OCI-LY1 (cell line): ENCODE data around the gene RARRES1.

Experiments used
- H2AFZ ChIP-seq: fragments of 200-600 bp; sonication (generic), shearing (Covaris generic); 2 replicates; pipeline ENCODE4 v1.6.0; 2014; ENCODE audit warnings: antibody characterized with exemption, mild to moderate bottlenecking, low read length
- H3F3A ChIP-seq: fragments of 200-600 bp; sonication (generic), shearing (Covaris generic); 2 replicates; pipeline ENCODE4 v1.6.0; 2014; ENCODE audit warnings: mild to moderate bottlenecking, antibody characterized with exemption, low read length, moderate library complexity; ENCODE audit not compliant: insufficient read depth
- H3K27ac ChIP-seq: fragments of 200-600 bp; sonication (generic); 2 replicates; pipeline ENCODE4 v1.5.1; 2014; ENCODE audit warnings: low read length, mixed run types, mild to moderate bottlenecking, low read depth; ENCODE audit not compliant: poor library complexity, severe bottlenecking
- H3K27me3 ChIP-seq: fragments of 200-600 bp; sonication (generic); 2 replicates; pipeline ENCODE4 v1.6.0; 2014; ENCODE audit warnings: antibody characterized with exemption, mild to moderate bottlenecking, low read length, moderate library complexity; ENCODE audit not compliant: insufficient read depth
- H3K36me3 ChIP-seq: fragments of 200-600 bp; sonication (generic); 2 replicates; pipeline ENCODE4 v1.6.1; 2014; ENCODE audit warnings: mild to moderate bottlenecking, antibody characterized with exemption, low read length, moderate library complexity, mixed read lengths; ENCODE audit not compliant: insufficient read depth
- H3K4me1 ChIP-seq: fragments of 200-600 bp; sonication (generic); 2 replicates; pipeline ENCODE4 v1.5.1; 2014; ENCODE audit warnings: mild to moderate bottlenecking, low read length, moderate library complexity; ENCODE audit not compliant: insufficient read depth, severe bottlenecking
- H3K4me2 ChIP-seq: fragments of 200-600 bp; sonication (generic), shearing (Covaris generic); 2 replicates; pipeline ENCODE4 v1.6.1; 2014; ENCODE audit warnings: low read length
- H3K4me3 ChIP-seq: fragments of 200-600 bp; sonication (generic); 2 replicates; pipeline ENCODE4 v1.5.1; 2014; ENCODE audit warnings: low read length, low read depth, mild to moderate bottlenecking, mixed read lengths; ENCODE audit not compliant: poor library complexity, severe bottlenecking
- H3K79me2 ChIP-seq: fragments of 200-600 bp; shearing (Covaris generic); 2 replicates; pipeline ENCODE4 v1.6.1; 2016; ENCODE audit warnings: mixed run types, low read length, mixed read lengths; ENCODE audit not compliant: insufficient read depth
- H3K9ac ChIP-seq: fragments of 200-600 bp; sonication (generic), shearing (Covaris generic); 2 replicates; pipeline ENCODE4 v1.6.1; 2014; ENCODE audit warnings: mild to moderate bottlenecking, low read length, mixed read lengths
- H3K9me2 ChIP-seq: fragments of 200-600 bp; sonication (generic), shearing (Covaris generic); 2 replicates; pipeline ENCODE4 v1.6.1; 2014; ENCODE audit warnings: low read depth, mild to moderate bottlenecking, low read length, mixed read lengths
- H3K9me3 ChIP-seq: fragments of 200-600 bp; shearing (Covaris generic); 2 replicates; pipeline ENCODE4 v1.6.1; 2014; ENCODE audit warnings: low read length, mixed read lengths
- H4K20me1 ChIP-seq: fragments of 200-600 bp; sonication (generic), shearing (Covaris generic); 2 replicates; pipeline ENCODE4 v1.6.0; 2016; ENCODE audit warnings: mild to moderate bottlenecking, low read length; ENCODE audit not compliant: insufficient read depth
- EZH2 ChIP-seq: fragments of 200-600 bp; sonication (generic), shearing (Covaris generic); IDR thresholded peaks from 2 replicates; pipeline ENCODE4 v1.8.0; 2017; ENCODE audit warnings: borderline replicate concordance, mixed run types, mild to moderate bottlenecking, antibody characterized with exemption, low read length, moderate library complexity, mixed read lengths
- TF ChIP-seq, protein P1 (sequence below): fragments of 200-600 bp; sonication (generic), shearing (Covaris generic); IDR thresholded peaks from 2 replicates; pipeline ENCODE4 v1.5.1; 2017; ENCODE audit warnings: mild to moderate bottlenecking, antibody characterized with exemption, low read length, moderate library complexity, mixed read lengths

Gene RARRES1

DNA sequence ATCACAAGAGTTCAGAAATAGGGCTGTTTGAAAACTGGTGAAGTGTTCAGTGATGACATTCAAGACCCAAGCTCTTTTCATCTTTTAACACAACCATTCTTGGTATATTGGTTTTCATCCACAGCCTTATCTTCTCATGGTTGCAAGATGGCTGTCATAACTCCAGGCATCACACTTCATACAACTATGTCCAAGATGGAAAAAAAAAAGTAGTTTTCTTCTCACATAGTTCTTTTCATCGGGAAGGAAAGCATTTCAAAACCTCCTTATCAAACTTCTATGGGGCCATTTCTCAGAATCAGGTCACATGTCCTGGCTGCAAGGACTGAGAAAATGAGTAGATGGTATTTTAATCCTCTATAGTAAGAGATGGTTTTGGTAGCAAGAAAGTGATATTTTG, 48.5 kb upstream of the RARRES1 start:
- no peaks in the 10 kb centered on the region for H3K36me3 ChIP-seq
- H4K20me1 ChIP-seq: no peaks in the 10 kb centered on the region

GRCh38 chr3:158777161-158777873, 45.1 kb upstream of the RARRES1 start:
- TF ChIP-seq, protein P1, sequence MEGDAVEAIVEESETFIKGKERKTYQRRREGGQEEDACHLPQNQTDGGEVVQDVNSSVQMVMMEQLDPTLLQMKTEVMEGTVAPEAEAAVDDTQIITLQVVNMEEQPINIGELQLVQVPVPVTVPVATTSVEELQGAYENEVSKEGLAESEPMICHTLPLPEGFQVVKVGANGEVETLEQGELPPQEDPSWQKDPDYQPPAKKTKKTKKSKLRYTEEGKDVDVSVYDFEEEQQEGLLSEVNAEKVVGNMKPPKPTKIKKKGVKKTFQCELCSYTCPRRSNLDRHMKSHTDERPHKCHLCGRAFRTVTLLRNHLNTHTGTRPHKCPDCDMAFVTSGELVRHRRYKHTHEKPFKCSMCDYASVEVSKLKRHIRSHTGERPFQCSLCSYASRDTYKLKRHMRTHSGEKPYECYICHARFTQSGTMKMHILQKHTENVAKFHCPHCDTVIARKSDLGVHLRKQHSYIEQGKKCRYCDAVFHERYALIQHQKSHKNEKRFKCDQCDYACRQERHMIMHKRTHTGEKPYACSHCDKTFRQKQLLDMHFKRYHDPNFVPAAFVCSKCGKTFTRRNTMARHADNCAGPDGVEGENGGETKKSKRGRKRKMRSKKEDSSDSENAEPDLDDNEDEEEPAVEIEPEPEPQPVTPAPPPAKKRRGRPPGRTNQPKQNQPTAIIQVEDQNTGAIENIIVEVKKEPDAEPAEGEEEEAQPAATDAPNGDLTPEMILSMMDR: no peak
- TF ChIP-seq EZH2: no peak
- H3K27me3 ChIP-seq: no peaks in the 10 kb centered on the region
- H3K36me3 ChIP-seq: no peaks in the 10 kb centered on the region
- H3K4me1 ChIP-seq: no peaks in the 10 kb centered on the region
- no peak overlapping the region for H2AFZ ChIP-seq
- no peaks in the 10 kb centered on the region for H3K9me2 ChIP-seq
- H3K4me3 ChIP-seq: no peak overlapping the region
- H3K4me2 ChIP-seq: no peak overlapping the region
- no peak overlapping the region for H3K27ac ChIP-seq
- H3K79me2 ChIP-seq: no peaks in the 10 kb centered on the region
- no peaks in the 10 kb centered on the region for H4K20me1 ChIP-seq
- H3K9me3 ChIP-seq: no peaks in the 10 kb centered on the region
- H3F3A ChIP-seq: no peaks in the 10 kb centered on the region
- H3K9ac ChIP-seq: no peak overlapping the region

More for the DNA sequence above, 48.5 kb upstream of the RARRES1 start:
- Histone ChIP-seq H3K79me2 (no peaks in the 10 kb centered on the region), H3K4me1 (no peaks in the 10 kb centered on the region), H3K27me3 (no peaks in the 10 kb centered on the region), H3F3A (no peaks in the 10 kb centered on the region), H3K9me2 (no peaks in the 10 kb centered on the region), H2AFZ (no peak overlapping the region), H3K4me2 (no peak overlapping the region), H3K9me3 (no peaks in the 10 kb centered on the region), H3K9ac (no peak overlapping the region), H3K27ac (no peak overlapping the region), H3K4me3 (no peak overlapping the region)
- no peak for TF ChIP-seq EZH2
- TF ChIP-seq, protein P1: no peak

DNA sequence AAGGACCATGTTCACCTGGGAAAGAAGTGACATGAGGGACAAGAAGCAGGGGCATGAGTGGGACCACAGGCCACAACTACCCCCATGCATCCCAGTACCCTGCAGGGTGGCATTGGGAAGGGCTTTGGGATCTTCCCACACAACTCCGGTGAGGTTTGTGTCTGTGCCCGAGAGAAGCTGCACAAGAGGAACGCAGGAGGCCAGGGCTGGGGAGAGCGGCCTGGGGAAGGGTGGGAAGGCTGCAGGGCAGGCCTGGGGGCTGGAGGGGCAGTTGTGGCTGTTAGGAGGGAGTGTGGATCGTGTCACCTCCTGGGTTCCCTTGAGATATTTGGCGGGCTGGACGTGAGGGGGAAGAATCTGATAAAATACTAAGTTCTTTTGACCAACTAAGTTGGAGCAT, 44.3 kb upstream of the RARRES1 start:
- no peak for TF ChIP-seq EZH2
- TF ChIP-seq, protein P1: no peak

More for the DNA sequence above, 44.3 kb upstream of the RARRES1 start:
- Histone ChIP-seq H2AFZ (no peak overlapping the region), H3K9ac (no peak overlapping the region), H3F3A (no peaks in the 10 kb centered on the region), H3K4me3 (no peak overlapping the region), H3K4me2 (no peak overlapping the region), H3K36me3 (no peaks in the 10 kb centered on the region), H3K9me2 (no peaks in the 10 kb centered on the region), H4K20me1 (no peaks in the 10 kb centered on the region), H3K79me2 (no peaks in the 10 kb centered on the region), H3K27ac (no peak overlapping the region), H3K27me3 (no peaks in the 10 kb centered on the region), H3K9me3 (no peaks in the 10 kb centered on the region), H3K4me1 (no peaks in the 10 kb centered on the region)
